Skeletal muscle tissue (tissue), 4 donors: ENCODE data around the gene CDK6. TPM values are rescaled to one million over a fixed set of nuclear protein-coding genes. Genes with fewer than 3 reads are reported as not detected.

ENCODE experiments used
- H3K27ac ChIP-seq: one replicate; pipeline ENCODE4 v1.7.0; 2013; ENCODE audit warnings: mild to moderate bottlenecking, low read depth, low read length, inconsistent platforms
- H3K27me3 ChIP-seq, 3 donors: one replicate each; pipeline ENCODE4 v1.7.0; 2013; ENCODE audit warnings: low read length in 3 of 3; ENCODE audit not compliant: control insufficient read depth in 3 of 3, insufficient read depth in 3 of 3
- H3K36me3 ChIP-seq, 3 donors: one replicate each; pipeline ENCODE4 v1.7.0; 2013; ENCODE audit warnings: low read length in 3 of 3; ENCODE audit not compliant: control insufficient read depth in 3 of 3, insufficient read depth in 3 of 3
- H3K4me1 ChIP-seq, 3 donors: one replicate each; pipeline ENCODE4 v1.7.0; 2013; ENCODE audit warnings: low read length in 3 of 3, mild to moderate bottlenecking in 3 of 3; ENCODE audit not compliant: control insufficient read depth in 3 of 3, insufficient read depth in 3 of 3
- H3K4me3 ChIP-seq, 3 donors: one replicate each; pipeline ENCODE4 v1.7.0; 2013; ENCODE audit warnings: low read length in 3 of 3
- H3K9ac ChIP-seq, 3 donors: one replicate each; pipeline ENCODE4 v1.7.0; 2013; ENCODE audit warnings: low read length in 3 of 3, mild to moderate bottlenecking in 3 of 3, moderate library complexity in 2 of 3, low read depth in 1 of 3
- H3K9me3 ChIP-seq, 3 donors: one replicate each; pipeline ENCODE4 v1.7.0; 2013; ENCODE audit warnings: low read length in 3 of 3; ENCODE audit not compliant: control insufficient read depth in 3 of 3
- total RNA-seq: library from RNA; depleted of rRNA; stranded (reverse); fragments of >200 nt; gene quantifications from one replicate; pipeline ENCODE4 v1.2.3, GENCODE V29; 2014
- donor health status: Osteomylitis.

CDK6 gene
- total RNA-seq, 1 donor from 2014 or later: 72.5 TPM

DNA sequence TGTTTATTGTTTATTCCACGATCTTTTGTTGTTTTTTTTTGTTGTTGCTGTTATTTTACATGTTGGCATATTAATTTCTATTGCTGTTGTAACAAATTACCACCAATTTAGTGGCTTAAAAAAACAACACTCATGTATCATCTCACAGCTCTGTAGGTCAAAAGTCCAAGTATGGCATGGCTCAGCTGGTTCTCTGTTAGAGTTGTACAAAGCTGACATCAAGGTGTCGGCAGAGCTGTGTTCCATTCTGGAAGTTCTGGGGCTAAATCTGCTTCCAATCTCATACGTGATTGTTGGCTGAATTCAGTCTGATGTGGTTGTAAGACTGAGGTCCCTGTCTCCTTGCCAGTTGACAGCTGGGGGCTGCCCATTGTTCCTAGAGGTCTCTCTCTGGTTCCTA lies 186.0 kb downstream of the CDK6 start:
- no peaks in the 10 kb centered on the region for H3K27me3 ChIP-seq
- peaks cover 0 to 3% (median 2%) of the 10 kb centered on the region in 3 donors for H3K4me1 ChIP-seq
- H3K27ac ChIP-seq: no peak overlapping the region
- no peaks in the 10 kb centered on the region for H3K9me3 ChIP-seq
- no peak overlapping the region for H3K4me3 ChIP-seq
- H3K36me3 ChIP-seq: no peaks in the 10 kb centered on the region
- no peak overlapping the region for H3K9ac ChIP-seq

DNA sequence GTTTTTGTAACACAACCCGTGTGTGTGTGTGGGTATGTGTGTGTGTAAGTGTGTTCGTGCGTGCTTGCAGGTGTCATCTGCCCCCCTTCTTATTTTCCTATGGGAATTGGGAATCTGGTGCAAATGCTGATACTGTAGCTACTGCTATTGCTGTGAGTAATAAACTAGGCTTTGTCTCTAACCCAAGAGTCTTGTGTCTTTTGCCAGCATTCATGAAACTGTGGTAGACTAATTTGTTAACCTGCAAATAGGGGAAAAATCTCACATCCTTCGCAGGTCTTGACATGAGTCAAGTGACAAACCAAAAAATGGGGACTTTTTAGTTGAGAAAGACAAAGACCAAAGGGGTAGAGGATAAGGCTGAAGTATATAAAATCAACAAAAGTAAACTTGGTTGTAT lies 188.3 kb downstream of the CDK6 start:
- Histone ChIP-seq H3K4me3 (no peak overlapping the region), H3K36me3 (no peaks in the 10 kb centered on the region), H3K4me1 (peaks cover 0 to 5% (median 4%) of the 10 kb centered on the region in 3 donors), H3K27ac (no peak overlapping the region), H3K9ac (no peak overlapping the region), H3K27me3 (no peaks in the 10 kb centered on the region), H3K9me3 (no peaks in the 10 kb centered on the region)

DNA sequence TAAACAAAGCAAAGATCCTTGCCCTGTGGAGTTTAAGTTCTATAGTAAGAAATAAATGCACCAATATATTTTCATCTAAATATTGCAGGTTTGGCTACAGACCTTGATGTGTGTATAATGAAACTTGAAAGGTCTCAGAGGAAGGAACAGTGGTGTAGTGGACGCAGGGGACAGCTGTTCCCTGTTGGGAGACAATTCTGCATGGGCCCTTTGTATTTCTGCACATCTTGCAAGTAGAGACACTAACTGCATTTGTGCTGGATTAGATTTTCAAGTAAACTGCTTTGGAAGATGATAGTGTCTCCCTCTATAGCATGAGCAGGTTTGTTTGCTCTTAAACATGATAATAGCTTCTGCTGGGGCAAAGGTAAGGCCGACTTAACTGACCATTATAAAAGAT lies 188.7 kb downstream of the CDK6 start:
- H3K27me3 ChIP-seq: no peaks in the 10 kb centered on the region
- H3K36me3 ChIP-seq: no peaks in the 10 kb centered on the region
- H3K9ac ChIP-seq: no peak overlapping the region
- no peak overlapping the region for H3K4me3 ChIP-seq
- no peaks in the 10 kb centered on the region for H3K9me3 ChIP-seq
- H3K4me1 ChIP-seq: peaks cover 0 to 5% (median 4%) of the 10 kb centered on the region in 3 donors
- H3K27ac ChIP-seq: no peak overlapping the region

DNA sequence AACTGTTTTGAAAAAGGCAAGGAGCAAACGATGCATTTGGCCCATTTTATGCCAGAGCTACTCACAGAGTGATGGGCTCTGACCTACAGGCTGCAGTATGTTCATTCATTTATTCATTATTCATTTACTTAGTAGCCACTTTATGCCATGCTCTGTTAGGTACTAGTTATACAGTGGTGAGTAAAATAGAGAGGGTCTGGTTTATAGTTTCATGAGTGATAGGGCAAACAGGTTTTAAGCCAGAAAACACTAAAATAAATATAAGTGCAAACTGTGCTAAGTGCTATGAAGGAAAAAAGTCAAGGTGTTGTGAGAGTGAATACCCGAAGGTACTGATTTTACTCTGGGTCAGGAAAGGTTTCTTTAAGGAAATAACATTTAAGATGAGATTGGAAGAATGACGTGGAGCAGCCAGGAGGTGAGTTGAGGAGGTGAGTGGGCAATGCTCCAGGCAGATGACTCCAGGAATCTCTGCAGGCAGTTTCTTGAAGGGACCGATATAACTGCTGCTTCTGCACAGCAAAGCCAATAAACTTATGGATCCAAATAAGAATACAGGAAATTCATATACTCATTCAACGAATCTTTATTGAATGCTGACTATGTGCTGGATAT lies 189.3 kb downstream of the CDK6 start:
- H3K9ac ChIP-seq: no peak overlapping the region
- no peaks in the 10 kb centered on the region for H3K27me3 ChIP-seq
- peaks cover 0 to 5% (median 4%) of the 10 kb centered on the region in 3 donors for H3K4me1 ChIP-seq

DNA sequence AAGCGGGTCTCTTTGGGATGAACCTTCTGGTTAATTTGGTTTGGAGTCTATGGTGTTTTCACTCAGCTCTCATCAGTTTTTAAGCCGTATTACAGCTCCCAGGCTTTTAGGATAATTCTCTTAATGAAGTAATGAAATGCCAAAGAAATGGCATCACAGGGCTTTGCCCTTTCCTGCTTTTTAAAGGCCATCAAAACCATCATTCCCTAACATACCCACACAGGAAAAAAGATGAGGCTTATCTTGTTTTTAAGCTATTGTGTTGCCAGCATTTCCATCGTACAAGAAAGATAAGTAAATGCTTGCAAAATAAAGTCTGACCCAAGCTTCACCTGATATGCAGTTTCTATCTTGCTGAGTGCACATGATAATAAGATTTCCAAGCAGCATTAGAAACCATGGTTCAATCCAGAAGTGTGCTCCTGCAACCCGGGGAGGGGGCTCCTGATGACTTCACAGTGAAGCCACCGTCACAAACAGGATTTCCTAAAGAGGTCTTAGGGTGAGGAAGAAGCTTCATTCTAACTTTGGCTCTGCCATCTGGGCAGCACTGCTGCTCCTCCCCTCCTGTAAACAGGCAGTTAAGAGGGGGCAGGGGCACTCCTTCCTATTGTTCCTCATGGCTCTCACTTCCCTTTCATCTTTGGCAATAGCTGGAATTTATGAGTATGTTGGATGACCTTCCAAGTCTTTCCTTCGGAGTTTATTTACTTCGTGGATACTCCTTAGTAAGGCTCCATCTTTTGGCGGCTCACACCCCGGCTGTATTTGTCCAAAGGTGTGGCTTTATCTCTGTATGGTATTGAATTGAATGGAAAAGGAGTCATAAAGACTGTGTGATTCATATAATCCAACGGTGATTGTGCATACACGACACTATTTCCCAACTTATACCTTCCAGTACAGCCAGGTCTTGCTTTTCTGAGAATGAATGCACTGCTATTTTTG lies 191.0 kb downstream of the CDK6 start:
- Histone ChIP-seq H3K4me3 (no peak overlapping the region), H3K27me3 (no peaks in the 10 kb centered on the region), H3K4me1 (peaks cover 0 to 5% (median 4%) of the 10 kb centered on the region in 3 donors), H3K36me3 (no peaks in the 10 kb centered on the region), H3K9ac (no peak overlapping the region), H3K27ac (no peak overlapping the region), H3K9me3 (no peaks in the 10 kb centered on the region)

More for the DNA sequence above, 189.3 kb downstream of the CDK6 start:
- H3K9me3 ChIP-seq: no peaks in the 10 kb centered on the region
- no peaks in the 10 kb centered on the region for H3K36me3 ChIP-seq
- H3K27ac ChIP-seq: no peak overlapping the region
- H3K4me3 ChIP-seq: no peak overlapping the region

DNA sequence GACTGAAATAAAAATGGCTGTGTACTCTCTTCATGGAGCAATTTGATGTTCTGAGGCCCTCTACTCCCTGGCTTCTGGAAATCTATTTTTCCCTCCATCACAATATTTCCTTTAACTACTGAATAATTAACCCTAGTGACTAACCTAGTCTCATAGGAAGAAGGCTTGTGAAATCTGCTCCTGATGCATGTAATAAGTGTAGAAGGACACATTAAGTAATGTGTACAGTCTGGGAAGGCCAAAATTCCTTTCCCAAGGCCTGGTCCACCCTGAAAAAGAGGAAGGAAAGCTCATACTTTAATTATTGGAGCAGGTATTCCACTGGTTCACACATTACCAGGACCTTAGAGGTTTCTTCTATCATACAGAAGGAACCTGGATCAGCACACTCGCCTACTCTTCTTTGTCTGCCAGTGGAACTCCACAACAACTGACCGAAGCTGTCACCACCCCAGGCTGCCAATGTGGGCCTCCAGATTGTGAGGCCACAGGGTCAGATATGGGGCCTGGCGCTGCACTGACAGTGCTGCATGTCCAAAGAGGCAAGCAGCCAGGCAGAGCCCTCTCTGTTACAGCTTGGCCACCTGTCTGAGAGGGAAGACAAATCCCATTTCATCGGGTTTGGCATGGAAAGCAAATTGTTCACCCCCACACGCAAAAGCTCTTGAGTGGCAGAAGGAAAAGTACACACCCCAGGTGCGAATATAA lies 191.8 kb downstream of the CDK6 start:
- H3K27me3 ChIP-seq: no peaks in the 10 kb centered on the region
- no peak overlapping the region for H3K4me3 ChIP-seq
- no peaks in the 10 kb centered on the region for H3K36me3 ChIP-seq
- no peaks in the 10 kb centered on the region for H3K9me3 ChIP-seq
- H3K9ac ChIP-seq: no peak overlapping the region
- no peak overlapping the region for H3K27ac ChIP-seq
- H3K4me1 ChIP-seq: peaks cover 0 to 5% (median 4%) of the 10 kb centered on the region in 3 donors

DNA sequence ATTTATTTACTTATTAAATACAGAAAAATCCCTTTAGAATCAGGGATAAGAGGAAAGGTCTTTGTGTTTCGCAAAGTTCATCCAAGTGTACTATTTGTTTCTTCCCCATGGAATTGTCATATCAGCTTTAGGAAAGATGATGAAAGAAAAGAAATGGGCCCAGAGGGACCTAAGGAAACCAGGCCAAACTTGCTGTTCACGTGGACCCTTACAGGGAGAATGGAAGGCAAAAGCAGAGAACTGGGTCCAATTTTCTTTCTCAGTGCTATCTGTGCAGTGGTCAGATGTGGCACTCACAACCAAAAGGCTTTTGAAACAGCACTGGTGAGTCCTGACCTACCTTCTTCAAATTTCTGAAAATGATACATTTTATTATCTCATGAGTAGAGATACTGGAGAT lies 192.6 kb downstream of the CDK6 start:
- Histone ChIP-seq H3K4me1 (peaks cover 0 to 5% (median 4%) of the 10 kb centered on the region in 3 donors), H3K4me3 (no peak overlapping the region), H3K9me3 (no peaks in the 10 kb centered on the region), H3K27me3 (no peaks in the 10 kb centered on the region), H3K36me3 (no peaks in the 10 kb centered on the region), H3K9ac (no peak overlapping the region), H3K27ac (no peak overlapping the region)

DNA sequence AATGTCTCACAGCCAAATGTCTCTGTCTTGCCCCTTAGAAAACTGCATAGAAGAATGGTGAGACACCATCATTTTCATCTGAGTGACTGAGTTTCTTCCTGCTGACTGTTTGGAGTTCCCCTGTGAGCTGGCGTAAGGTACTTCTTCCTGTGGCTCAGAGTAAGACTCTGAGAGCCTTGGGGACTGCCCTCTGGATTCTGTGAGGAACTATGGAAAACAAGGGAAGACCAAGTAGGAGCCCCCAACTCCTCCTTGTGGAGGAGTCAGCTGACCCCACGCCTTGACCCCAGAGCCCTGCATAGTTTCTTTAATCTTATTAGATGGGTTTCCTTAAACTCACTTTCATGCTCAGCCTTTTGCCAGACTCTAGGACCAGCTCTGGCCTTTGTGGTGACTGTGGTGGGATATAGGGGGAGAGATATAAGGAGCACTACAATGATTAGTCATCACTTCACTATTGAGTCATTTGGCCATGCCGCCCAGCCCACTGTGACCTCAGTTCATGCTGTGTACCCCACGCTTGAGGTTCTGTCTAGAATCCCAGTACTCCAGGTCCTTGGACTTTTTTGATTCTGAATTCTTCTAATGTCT lies 194.4 kb downstream of the CDK6 start:
- H3K27ac ChIP-seq: no peak overlapping the region
- no peak overlapping the region for H3K4me3 ChIP-seq
- no peaks in the 10 kb centered on the region for H3K27me3 ChIP-seq
- H3K4me1 ChIP-seq: peaks cover 0 to 5% (median 4%) of the 10 kb centered on the region in 3 donors
- no peaks in the 10 kb centered on the region for H3K36me3 ChIP-seq
- H3K9me3 ChIP-seq: no peaks in the 10 kb centered on the region
- no peak overlapping the region for H3K9ac ChIP-seq

DNA sequence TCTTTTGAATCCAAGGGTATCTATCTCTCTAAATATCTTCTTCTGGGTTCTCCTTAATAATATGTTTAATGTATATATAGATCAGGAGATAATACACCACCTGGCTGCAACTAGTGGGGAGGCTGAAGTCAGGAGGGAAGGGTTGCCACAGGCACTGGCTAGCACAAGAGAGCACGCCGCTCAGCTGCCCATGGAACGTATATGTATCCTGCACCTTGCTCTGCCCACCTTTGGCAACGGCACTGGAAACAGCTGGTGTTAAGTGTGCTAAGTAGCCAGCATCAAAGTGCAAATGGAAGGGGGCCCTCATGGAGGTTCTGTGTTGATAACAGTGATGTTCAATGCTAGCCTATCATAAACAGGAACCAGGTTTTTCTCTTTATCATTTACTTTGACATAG lies 196.4 kb downstream of the CDK6 start:
- no peaks in the 10 kb centered on the region for H3K9me3 ChIP-seq
- no peak overlapping the region for H3K9ac ChIP-seq
- no peak overlapping the region for H3K4me3 ChIP-seq
- H3K4me1 ChIP-seq: peaks cover 0 to 6% (median 4%) of the 10 kb centered on the region in 3 donors
- H3K27ac ChIP-seq: no peak overlapping the region
- no peaks in the 10 kb centered on the region for H3K36me3 ChIP-seq
- no peaks in the 10 kb centered on the region for H3K27me3 ChIP-seq
